Transverse colon (tissue), 4 donors: ENCODE results near the gene DDX54.

Experiments
- EP300 ChIP-seq: sonication (generic); formaldehyde crosslinking; IDR thresholded peaks from one replicate; pipeline ENCODE4 v1.6.1; 2017; ENCODE audit warnings: antibody characterized with exemption, low read depth
- POLR2A ChIP-seq: fragments of 450-650 bp; IDR thresholded peaks from one replicate; pipeline ENCODE4 v1.6.1; 2016; ENCODE audit warnings: antibody characterized with exemption, mild to moderate bottlenecking, moderate library complexity
- POLR2AphosphoS5 ChIP-seq, 3 donors: sonication (generic); formaldehyde crosslinking; IDR thresholded peaks; one replicate each; pipeline ENCODE4 v1.6.1; 2016; ENCODE audit warnings: antibody characterized with exemption in 3 of 3
- TF ChIP-seq, protein P1 (sequence below), 5 experiments: fragments of 200-600 bp in 3 of 5; fragments of 450-650 bp in 2 of 5; sonication (generic) in 3 of 5; IDR thresholded peaks; 1 replicate in 2 of 5; 2 replicates in 3 of 5; pipeline ENCODE4 v1.5.1; 2016 to 2017; ENCODE audit warnings: antibody characterized with exemption in 5 of 5, inconsistent platforms in 3 of 5, mild to moderate bottlenecking in 2 of 5, moderate library complexity in 1 of 5

GRCh38 chr12:113184098-113184899, 979 bp downstream of the DDX54 start:
- TF ChIP-seq, protein P1, sequence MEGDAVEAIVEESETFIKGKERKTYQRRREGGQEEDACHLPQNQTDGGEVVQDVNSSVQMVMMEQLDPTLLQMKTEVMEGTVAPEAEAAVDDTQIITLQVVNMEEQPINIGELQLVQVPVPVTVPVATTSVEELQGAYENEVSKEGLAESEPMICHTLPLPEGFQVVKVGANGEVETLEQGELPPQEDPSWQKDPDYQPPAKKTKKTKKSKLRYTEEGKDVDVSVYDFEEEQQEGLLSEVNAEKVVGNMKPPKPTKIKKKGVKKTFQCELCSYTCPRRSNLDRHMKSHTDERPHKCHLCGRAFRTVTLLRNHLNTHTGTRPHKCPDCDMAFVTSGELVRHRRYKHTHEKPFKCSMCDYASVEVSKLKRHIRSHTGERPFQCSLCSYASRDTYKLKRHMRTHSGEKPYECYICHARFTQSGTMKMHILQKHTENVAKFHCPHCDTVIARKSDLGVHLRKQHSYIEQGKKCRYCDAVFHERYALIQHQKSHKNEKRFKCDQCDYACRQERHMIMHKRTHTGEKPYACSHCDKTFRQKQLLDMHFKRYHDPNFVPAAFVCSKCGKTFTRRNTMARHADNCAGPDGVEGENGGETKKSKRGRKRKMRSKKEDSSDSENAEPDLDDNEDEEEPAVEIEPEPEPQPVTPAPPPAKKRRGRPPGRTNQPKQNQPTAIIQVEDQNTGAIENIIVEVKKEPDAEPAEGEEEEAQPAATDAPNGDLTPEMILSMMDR (IDR thresholded peaks at IDR 0.05), result no peak
- TF ChIP-seq POLR2AphosphoS5 (IDR thresholded peaks at IDR 0.05), result no peak
- TF ChIP-seq POLR2A, result no peak
- no peak for TF ChIP-seq EP300
